ENCODE data around the gene COL21A1.
"Not testable (repeated sequence)": the region's sequence is repeated elsewhere in the genome, so short reads cannot be mapped to it uniquely, and the experiment has no call there.

COL21A1 gene

DNA sequence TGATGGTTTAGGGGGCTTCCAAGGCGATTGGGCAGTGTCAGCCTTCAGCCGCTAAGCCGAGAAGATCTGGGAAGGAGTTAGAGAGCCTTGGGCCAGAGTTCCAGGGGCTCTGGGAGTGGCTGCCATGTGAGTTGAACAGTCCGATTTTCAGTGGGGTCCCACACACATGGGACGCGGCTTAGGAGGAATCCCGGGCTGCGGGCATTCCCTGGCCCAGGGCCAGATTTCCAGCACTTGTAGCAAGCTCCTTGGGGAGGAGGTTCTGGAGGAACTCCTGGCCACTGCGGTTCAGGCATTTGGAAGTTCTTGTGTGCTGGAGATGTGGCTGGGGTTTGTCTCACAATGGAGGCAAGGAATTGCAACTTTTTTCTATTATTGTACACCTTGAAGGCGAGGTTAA, 233.3 kb downstream of the COL21A1 start:
- H3K9ac ChIP-seq (ENCODE audit: low read length); H3K4me3 ChIP-seq (ENCODE audit: low read length); H3K27me3 ChIP-seq (ENCODE audit: control insufficient read depth, insufficient read depth, low read length): not testable (repeated sequence)

DNA sequence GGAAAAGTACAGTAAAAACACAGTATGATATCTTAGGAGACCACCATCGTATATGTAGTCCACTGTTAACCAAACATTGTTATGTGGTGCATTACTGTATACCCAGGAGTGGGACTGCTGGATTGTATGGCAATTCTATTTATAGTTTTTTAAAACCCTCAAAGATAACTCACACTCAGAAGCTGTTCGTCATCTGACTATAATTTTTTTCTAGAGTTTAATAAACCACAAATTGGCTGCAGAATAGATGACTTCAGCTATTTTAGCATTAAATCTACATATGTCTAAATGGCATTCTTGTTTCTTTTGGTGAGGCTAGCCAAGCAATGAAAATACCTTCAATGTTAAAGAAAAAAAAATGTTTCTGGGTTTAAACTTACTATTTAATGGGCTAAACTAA, 237.7 kb downstream of the COL21A1 start:
- Histone ChIP-seq H3K9me3 (ENCODE audit: control insufficient read depth, low read length) (no peaks in the 10 kb centered on the region), H3K4me3 (ENCODE audit: low read length) (no peak overlapping the region), H3K36me3 (ENCODE audit: control insufficient read depth, insufficient read depth, low read length) (no peaks in the 10 kb centered on the region), H3K9ac (ENCODE audit: low read length) (no peak overlapping the region), H3K27me3 (ENCODE audit: control insufficient read depth, insufficient read depth, low read length) (no peaks in the 10 kb centered on the region), H3K4me1 (ENCODE audit: control insufficient read depth, insufficient read depth, low read length) (no peaks in the 10 kb centered on the region)

More for the DNA sequence above, 233.3 kb downstream of the COL21A1 start:
- not testable (repeated sequence) for H3K36me3 ChIP-seq (ENCODE audit: control insufficient read depth, insufficient read depth, low read length); H3K4me1 ChIP-seq (ENCODE audit: control insufficient read depth, insufficient read depth, low read length); H3K9me3 ChIP-seq (ENCODE audit: control insufficient read depth, low read length)
